PC-9 (cell line): ENCODE results near the gene GLYAT. TPM values are rescaled to one million over a fixed set of nuclear protein-coding genes. Genes with fewer than 3 reads are reported as not detected.

Experiments used
- BruUV-seq: library from RNA; stranded (reverse); fragments of 400-500 nt; replicated peaks from 2 replicates; lab custom pipeline; 2021; lab: Mats Ljungman, UMichigan
- CTCF ChIA-PET: fragments of 300-600 bp; sonication (Branson Sonifier 250); formaldehyde crosslinking; loops from one replicate; lab custom pipeline; 2022; ENCODE audit warnings: antibody characterized with exemption; lab: Charles Lee
- POLR2A ChIA-PET: fragments of 300-600 bp; sonication (Branson Sonifier 250); formaldehyde crosslinking; loops from one replicate; lab custom pipeline; 2022; ENCODE audit warnings: antibody characterized with exemption; ENCODE audit not compliant: unreplicated experiment; lab: Charles Lee
- DNase-seq, 2 experiments: peaks; one replicate each; pipeline versions ENCODE4 v3.0.0 to v3.0.0-alpha.2; 2015 to 2022; ENCODE audit warnings: mixed read lengths in 1 of 2
- H2AFZ ChIP-seq: fragments of 200-600 bp; sonication (generic); 2 replicates; pipeline ENCODE4 v1.8.1; 2017; ENCODE audit warnings: antibody characterized with exemption
- H3F3A ChIP-seq: fragments of 200-600 bp; sonication (generic); 2 replicates; pipeline ENCODE4 v1.8.1; 2017; ENCODE audit warnings: antibody characterized with exemption, mild to moderate bottlenecking, low read depth; ENCODE audit not compliant: insufficient read depth
- H3K27ac ChIP-seq: fragments of 200-600 bp; sonication (generic); 2 replicates; pipeline ENCODE4 v1.6.1; 2016; ENCODE audit warnings: mixed run types
- H3K27me3 ChIP-seq: fragments of 200-600 bp; sonication (generic); 2 replicates; pipeline ENCODE4 v1.6.1; 2016; ENCODE audit warnings: low read depth, mixed run types; ENCODE audit not compliant: insufficient read depth
- H3K36me3 ChIP-seq: fragments of 200-600 bp; sonication (generic); 2 replicates; pipeline ENCODE4 v1.6.1; 2016; ENCODE audit warnings: low read depth, mixed run types
- H3K4me1 ChIP-seq: fragments of 200-600 bp; sonication (generic); replicated peaks from 2 replicates; pipeline ENCODE4 v1.6.1; 2016; ENCODE audit warnings: mixed run types; ENCODE audit not compliant: insufficient read depth
- H3K4me2 ChIP-seq: fragments of 200-600 bp; sonication (generic); 2 replicates; pipeline ENCODE4 v1.6.1; 2017; ENCODE audit warnings: mixed run types
- H3K4me3 ChIP-seq: fragments of 200-600 bp; sonication (generic); 2 replicates; pipeline ENCODE4 v1.6.1; 2016; ENCODE audit warnings: mixed run types
- H3K79me2 ChIP-seq: fragments of 200-600 bp; sonication (generic); 2 replicates; pipeline ENCODE4 v1.6.1; 2017; ENCODE audit warnings: low read depth, mixed run types
- H3K9me2 ChIP-seq: fragments of 200-600 bp; sonication (generic); 2 replicates; pipeline ENCODE4 v1.8.1; 2017; ENCODE audit warnings: mild to moderate bottlenecking; ENCODE audit not compliant: insufficient read depth
- H3K9me3 ChIP-seq: fragments of 200-600 bp; sonication (generic); 2 replicates; pipeline ENCODE4 v1.8.1; 2016; ENCODE audit warnings: low read depth; ENCODE audit not compliant: insufficient read depth
- H4K20me1 ChIP-seq: fragments of 200-600 bp; sonication (generic); 2 replicates; pipeline ENCODE4 v1.8.1; 2017; ENCODE audit not compliant: insufficient read depth
- CTCF ChIP-seq: fragments of 200-600 bp; sonication (generic); conservative IDR thresholded peaks from 2 replicates; pipeline ENCODE4 v1.6.1; 2017; ENCODE audit warnings: mixed run types, antibody characterized with exemption, mild to moderate bottlenecking, moderate library complexity
- EZH2 ChIP-seq: fragments of 200-600 bp; sonication (generic); IDR thresholded peaks from 2 replicates; pipeline ENCODE4 v1.8.0; 2017; ENCODE audit warnings: antibody characterized with exemption, low read depth
- intact Hi-C: fragments of 100-400 bp; cut with micrococcal nuclease; formaldehyde crosslinking; loops from one replicate; pipeline ENCODE4 v1.10.0; 2022; ENCODE audit not compliant: unreplicated experiment
- total RNA-seq: library from RNA; stranded (reverse); gene quantifications from 2 replicates; pipeline ENCODE4 v1.2.3, GENCODE V29; 2021

Gene GLYAT
- total RNA-seq, 1 experiment from 2014 or later = not detected

DNA sequence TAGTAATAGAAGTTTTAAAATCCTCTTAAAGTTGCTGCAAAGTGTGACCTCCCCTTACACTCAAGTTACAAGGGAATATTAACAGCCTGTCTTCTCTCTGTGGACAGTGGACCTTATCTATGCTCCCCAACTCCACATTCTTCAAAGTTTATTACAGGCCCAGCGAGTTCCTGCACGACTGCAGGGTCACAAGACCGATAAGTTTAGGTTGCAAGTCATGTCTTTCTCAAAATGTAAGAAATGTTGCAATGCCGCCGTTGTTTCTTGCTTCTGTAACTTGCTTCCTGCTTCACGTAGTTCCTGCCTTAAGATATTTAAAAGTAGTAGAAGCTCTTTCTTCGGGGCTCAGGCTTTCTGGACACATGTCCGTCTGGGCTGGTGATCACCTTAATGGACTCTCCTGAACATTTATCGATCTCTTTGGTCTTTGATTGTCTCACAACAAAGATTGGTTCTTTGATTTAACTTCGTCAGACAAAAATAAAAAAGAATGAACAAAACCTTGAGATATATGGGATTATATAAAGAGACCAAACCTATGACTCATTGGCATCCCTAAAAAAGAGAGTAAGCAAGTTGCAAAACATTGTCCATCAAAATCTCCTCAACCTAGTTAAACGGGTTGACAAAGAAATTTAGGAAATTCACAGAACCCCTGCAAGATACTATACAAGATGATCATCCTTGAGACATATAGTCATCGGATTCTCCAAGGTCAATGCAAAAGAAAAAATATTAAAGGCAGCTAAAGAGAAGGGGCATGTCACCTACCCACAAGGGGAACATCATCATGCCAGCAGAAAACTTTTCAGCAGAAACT, 45.4 kb upstream of the GLYAT start:
- H3K79me2 ChIP-seq = no peaks in the 10 kb centered on the region
- DNase-seq = no peak
- intact Hi-C loops = no loop called here
- ChIA-PET CTCF (no interaction called here), POLR2A (no interaction called here)
- no peaks in the 10 kb centered on the region for H3K27me3 ChIP-seq
- no peak overlapping the region for H3K4me3 ChIP-seq
- H3K4me2 ChIP-seq = no peak overlapping the region
- H3K36me3 ChIP-seq = 0 out of 2 replicates have a peak, but pooled peaks cover 2% of the 10 kb centered on the region
- peak overlapping the region; percentile 68; the same call in 1 of the 2 replicates for H2AFZ ChIP-seq
- no peak overlapping the region for H3K27ac ChIP-seq
- no peak for TF ChIP-seq EZH2
- TF ChIP-seq CTCF = no peak
- H3K4me1 ChIP-seq = peaks cover 7% of the 10 kb centered on the region
- no peaks in the 10 kb centered on the region for H3K9me2 ChIP-seq
- no peaks in the 10 kb centered on the region for H3F3A ChIP-seq
- H4K20me1 ChIP-seq = no peaks in the 10 kb centered on the region
- no TSS peak for BruUV-seq
- H3K9me3 ChIP-seq = no peaks in the 10 kb centered on the region

DNA sequence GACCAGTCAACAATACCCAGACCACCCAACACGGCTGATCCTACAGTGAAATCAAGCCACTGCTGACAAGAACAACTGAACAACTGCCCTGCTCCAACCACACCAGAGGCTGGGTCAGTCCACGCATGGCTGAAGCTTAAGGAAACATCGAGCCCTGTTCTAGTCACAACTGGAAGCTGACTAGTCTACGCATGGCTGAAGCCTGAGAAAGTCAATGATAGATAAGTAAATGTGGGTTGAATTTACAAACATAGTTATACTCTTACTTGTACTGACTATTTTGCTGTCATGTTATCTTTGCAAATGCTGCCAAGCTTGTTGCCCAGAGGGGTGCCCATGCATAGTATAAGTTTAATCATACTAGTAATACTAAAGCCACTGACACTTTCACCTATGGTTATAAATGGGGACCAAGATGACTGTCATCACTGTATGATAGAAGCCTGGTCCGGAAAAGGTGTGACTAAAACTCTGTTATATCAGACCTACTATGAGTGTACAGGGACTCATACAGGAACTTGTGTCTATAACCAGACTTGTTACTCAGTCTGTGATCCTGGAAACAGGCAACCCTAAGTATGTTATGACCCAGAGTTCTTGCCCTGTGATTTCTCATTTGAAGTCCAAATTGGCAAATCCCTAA, 43.4 kb upstream of the GLYAT start:
- no peaks in the 10 kb centered on the region for H3K27me3 ChIP-seq
- DNase-seq = no peak
- H4K20me1 ChIP-seq = no peaks in the 10 kb centered on the region
- TF ChIP-seq EZH2 (no peak), CTCF (no peak)
- H3F3A ChIP-seq = peaks cover 13% of the 10 kb centered on the region; the same call in 1 of the 2 replicates
- no peaks in the 10 kb centered on the region for H3K9me3 ChIP-seq
- no peaks in the 10 kb centered on the region for H3K9me2 ChIP-seq
- H3K27ac ChIP-seq = no peak overlapping the region
- no peaks in the 10 kb centered on the region for H3K79me2 ChIP-seq
- ChIA-PET POLR2A (no interaction called here), CTCF (no interaction called here)
- intact Hi-C loops = no loop called here
- 0 out of 2 replicates have a peak, but pooled peaks cover 2% of the 10 kb centered on the region for H3K36me3 ChIP-seq
- H3K4me3 ChIP-seq = no peak overlapping the region
- no TSS peak for BruUV-seq
- peaks cover 26% of the 10 kb centered on the region for H3K4me1 ChIP-seq
- H3K4me2 ChIP-seq = no peak overlapping the region
- H2AFZ ChIP-seq = no peak overlapping the region

DNA sequence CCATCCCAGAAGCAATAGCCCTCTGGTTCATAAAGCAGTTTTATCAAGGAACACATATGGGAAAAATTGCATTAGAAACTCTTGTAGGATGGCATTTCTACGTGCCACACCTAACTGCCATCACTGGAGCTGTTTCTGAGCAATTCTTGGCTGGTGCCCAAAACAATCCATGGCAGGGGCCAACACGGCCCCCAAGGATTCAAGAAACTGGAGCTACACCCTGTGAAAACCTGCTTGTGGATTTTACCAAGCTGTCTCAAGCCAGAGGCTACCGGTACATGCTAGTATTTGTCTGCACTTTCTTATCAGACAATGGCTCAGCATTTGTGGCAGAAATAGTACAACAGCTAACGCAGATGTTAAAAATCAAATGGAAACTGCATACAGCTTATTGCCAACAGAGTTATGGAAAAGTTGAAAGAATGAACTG, 42.4 kb upstream of the GLYAT start:
- no TSS peak for BruUV-seq
- Histone ChIP-seq H3K79me2 (no peaks in the 10 kb centered on the region), H3K4me2 (no peak overlapping the region), H4K20me1 (no peaks in the 10 kb centered on the region), H2AFZ (no peak overlapping the region), H3K4me3 (no peak overlapping the region), H3F3A (peaks cover 19% of the 10 kb centered on the region; the same call in 1 of the 2 replicates), H3K9me3 (no peaks in the 10 kb centered on the region), H3K27me3 (no peaks in the 10 kb centered on the region), H3K9me2 (no peaks in the 10 kb centered on the region), H3K36me3 (0 out of 2 replicates have a peak, but pooled peaks cover 2% of the 10 kb centered on the region), H3K27ac (no peak overlapping the region), H3K4me1 (peaks cover 36% of the 10 kb centered on the region)
- DNase-seq = no peak
- POLR2A ChIA-PET = no interaction called here
- intact Hi-C loops = loop anchor here (5.0 kb wide), 1 partner anchor 117 kb away; no protein-coding TSS in a partner anchor
- no peak for TF ChIP-seq CTCF
- TF ChIP-seq EZH2 = no peak
- CTCF ChIA-PET = no interaction called here
